OCI-LY3 (cell line): ENCODE data around the gene ZNF729.
"Not testable (repeated sequence)": the region's sequence is repeated elsewhere in the genome, so short reads cannot be mapped to it uniquely, and the experiment has no call there.

Experiments
- H2AFZ ChIP-seq: fragments of 200-600, 300-600 bp; shearing (Covaris generic); 2 replicates; pipeline ENCODE4 v1.6.0; 2014; ENCODE audit warnings: antibody characterized with exemption, low read depth, low read length
- H3K27ac ChIP-seq: fragments of 200-600, 300-600 bp; sonication (generic); 2 replicates; pipeline ENCODE4 v1.5.1; 2014; ENCODE audit warnings: mild to moderate bottlenecking, low read length, moderate library complexity, mixed read lengths
- H3K27me3 ChIP-seq: fragments of 200-600, 300-600 bp; sonication (generic); 2 replicates; pipeline ENCODE4 v1.6.1; 2014; ENCODE audit warnings: low read depth, low read length, mixed read lengths
- H3K36me3 ChIP-seq: fragments of 200-600, 300-600 bp; sonication (generic); replicated peaks from 2 replicates; pipeline ENCODE3; 2014; ENCODE audit warnings: low read depth, low read length, mixed read lengths
- H3K4me1 ChIP-seq: fragments of 300-600, 200-600 bp; sonication (generic); 2 replicates; pipeline ENCODE4 v1.6.1; 2014; ENCODE audit warnings: low read length, mixed read lengths
- H3K4me2 ChIP-seq: fragments of 200-600, 300-600 bp; sonication (generic); 2 replicates; pipeline ENCODE4 v1.6.1; 2014; ENCODE audit warnings: low read length, mixed read lengths
- H3K4me3 ChIP-seq: fragments of 300-600, 200-600 bp; sonication (generic); 2 replicates; pipeline ENCODE4 v1.5.1; 2014; ENCODE audit warnings: antibody characterized with exemption, mild to moderate bottlenecking, low read length, moderate library complexity
- H3K79me2 ChIP-seq: fragments of 300-600, 200-600 bp; shearing (Covaris generic); 2 replicates; pipeline ENCODE4 v1.6.1; 2014; ENCODE audit warnings: mild to moderate bottlenecking, low read length, mixed read lengths
- H3K9ac ChIP-seq: fragments of 300-600, 200-600 bp; shearing (Covaris generic); 2 replicates; pipeline ENCODE4 v1.6.0; 2014; ENCODE audit warnings: mild to moderate bottlenecking, low read length, moderate library complexity
- H3K9me3 ChIP-seq: fragments of 200-600, 300-600 bp; shearing (Covaris generic); 2 replicates; pipeline ENCODE4 v1.6.1; 2014; ENCODE audit warnings: low read length, mixed read lengths; ENCODE audit not compliant: insufficient read depth
- H4K20me1 ChIP-seq: fragments of 200-600, 300-600 bp; sonication (generic); 2 replicates; pipeline ENCODE4 v1.6.1; 2016; ENCODE audit warnings: low read length, mixed read lengths; ENCODE audit not compliant: insufficient read depth
- CTCF ChIP-seq: fragments of 200-600, 300-600 bp; sonication (generic); IDR thresholded peaks from 2 replicates; pipeline ENCODE4 v1.5.1; 2014; ENCODE audit warnings: antibody characterized with exemption, low read length, low read depth
- EZH2phosphoT487 ChIP-seq: fragments of 200-600 bp; shearing (Covaris generic); IDR thresholded peaks from 2 replicates; pipeline ENCODE4 v1.6.1; 2018; ENCODE audit warnings: antibody characterized with exemption, mixed run types, low read depth

The ZNF729 gene

GRCh38 chr19:22260499-22260898 lies 25.7 kb upstream of the ZNF729 start:
- Histone ChIP-seq H3K4me3 (no peak overlapping the region), H3K9ac (no peak overlapping the region), H3K4me1 (no peaks in the 10 kb centered on the region), H3K36me3 (no peaks in the 10 kb centered on the region), H2AFZ (no peak overlapping the region), H3K27ac (no peak overlapping the region), H4K20me1 (no peaks in the 10 kb centered on the region), H3K4me2 (no peak overlapping the region), H3K27me3 (no peaks in the 10 kb centered on the region), H3K9me3 (peaks cover 7% of the 10 kb centered on the region), H3K79me2 (no peaks in the 10 kb centered on the region)
- TF ChIP-seq EZH2phosphoT487, result no peak

GRCh38 chr19:22261596-22261995 lies 24.6 kb upstream of the ZNF729 start:
- Histone ChIP-seq H3K4me1 (no peaks in the 10 kb centered on the region), H3K27me3 (no peaks in the 10 kb centered on the region), H3K9ac (no peak overlapping the region), H2AFZ (no peak overlapping the region), H3K4me2 (no peak overlapping the region), H4K20me1 (no peaks in the 10 kb centered on the region), H3K36me3 (no peaks in the 10 kb centered on the region), H3K4me3 (no peak overlapping the region), H3K27ac (no peak overlapping the region), H3K9me3 (peaks cover 7% of the 10 kb centered on the region), H3K79me2 (no peaks in the 10 kb centered on the region)
- TF ChIP-seq CTCF, result no peak
- TF ChIP-seq EZH2phosphoT487, result no peak

GRCh38 chr19:22263121-22263520 lies 23.1 kb upstream of the ZNF729 start:
- Histone ChIP-seq H3K9me3 (peaks cover 4% of the 10 kb centered on the region), H3K27ac (no peak overlapping the region), H3K4me2 (no peak overlapping the region), H4K20me1 (no peaks in the 10 kb centered on the region), H2AFZ (no peak overlapping the region), H3K27me3 (no peaks in the 10 kb centered on the region), H3K4me3 (no peak overlapping the region), H3K4me1 (no peaks in the 10 kb centered on the region), H3K79me2 (no peaks in the 10 kb centered on the region), H3K9ac (no peak overlapping the region), H3K36me3 (no peaks in the 10 kb centered on the region)
- TF ChIP-seq CTCF, result no peak
- no peak for TF ChIP-seq EZH2phosphoT487

GRCh38 chr19:22321554-22321953 lies 35.3 kb downstream of the ZNF729 start:
- H2AFZ ChIP-seq, H3K79me2 ChIP-seq, H3K4me1 ChIP-seq, H3K9ac ChIP-seq, H3K4me3 ChIP-seq, H3K9me3 ChIP-seq, H3K27me3 ChIP-seq, H3K36me3 ChIP-seq, H3K4me2 ChIP-seq, H4K20me1 ChIP-seq, H3K27ac ChIP-seq: not testable (repeated sequence)

GRCh38 chr19:22326219-22326618 lies 40.0 kb downstream of the ZNF729 start:
- no peak for TF ChIP-seq EZH2phosphoT487
- TF ChIP-seq CTCF, result no peak
- H3K27ac ChIP-seq, result no peak overlapping the region
- no peaks in the 10 kb centered on the region for H3K36me3 ChIP-seq
- H3K27me3 ChIP-seq, result no peaks in the 10 kb centered on the region
- peaks cover 20% of the 10 kb centered on the region; the same call in 1 of the 2 replicates for H3K9me3 ChIP-seq
- H4K20me1 ChIP-seq, result no peaks in the 10 kb centered on the region
- H3K4me3 ChIP-seq, result no peak overlapping the region
- H3K4me1 ChIP-seq, result no peaks in the 10 kb centered on the region
- no peak overlapping the region for H3K9ac ChIP-seq
- H3K4me2 ChIP-seq, result no peak overlapping the region
- H3K79me2 ChIP-seq, result no peaks in the 10 kb centered on the region
- H2AFZ ChIP-seq, result no peak overlapping the region
